ENCODE results near the gene NVL. TPM values are rescaled to one million over a fixed set of nuclear protein-coding genes. Genes with fewer than 3 reads are reported as not detected.
A peak's percentile ranks its signal among the peaks of the same experiment; 100 is the strongest.

Gene NVL
- total RNA-seq, 2 donors from 2014 or later = 42.4 TPM

DNA sequence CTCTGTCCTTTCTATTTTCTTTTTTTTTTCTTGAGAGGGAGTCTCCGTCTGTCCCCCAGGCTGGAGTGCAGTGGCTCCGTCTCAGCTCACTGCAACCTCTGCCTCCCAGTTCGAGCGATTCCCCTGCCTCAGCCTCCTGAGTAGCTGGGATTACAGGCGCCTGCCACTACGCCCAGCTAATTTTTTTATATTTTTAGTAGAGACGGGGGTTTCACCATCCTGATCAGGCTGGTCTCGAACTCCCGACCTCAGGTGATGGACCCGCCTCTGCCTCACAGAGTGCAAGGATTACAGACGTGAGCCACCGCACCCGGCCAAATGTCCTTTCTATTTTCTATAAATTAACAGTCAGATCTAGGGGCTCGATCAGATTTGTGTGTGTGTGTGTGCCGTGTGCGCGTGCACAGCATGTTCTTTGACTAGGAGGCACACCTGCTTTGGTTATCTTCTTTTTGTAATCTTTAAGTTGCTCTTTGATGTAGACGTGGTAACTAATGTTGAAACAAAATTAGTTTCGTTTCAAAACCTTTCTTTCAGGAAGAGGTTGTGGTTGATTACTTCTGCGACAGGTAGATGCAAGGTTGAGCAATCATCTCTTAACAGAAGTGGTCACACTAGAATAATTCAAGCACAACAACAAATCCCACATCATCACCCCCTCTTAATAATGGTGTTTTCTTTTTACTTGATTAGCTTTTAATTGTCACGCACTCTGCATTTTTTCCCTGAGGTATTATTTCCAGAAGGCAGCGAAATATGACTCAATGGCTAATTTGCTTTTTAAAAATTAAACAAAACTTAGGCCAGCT lies 147.7 kb downstream of the NVL start:
- peaks cover 11% of the 10 kb centered on the region for H3K4me1 Mint-ChIP-seq
- H3K4me3 Mint-ChIP-seq = peak overlapping the region; percentile 68
- peak overlapping the region; percentile 77 for H3K4me3 ChIP-seq (ENCODE audit: low read length)
- peaks cover 4% of the 10 kb centered on the region for H3K27me3 Mint-ChIP-seq (ENCODE audit: insufficient read depth)
- no peak for DNase-seq
- peaks cover 8% of the 10 kb centered on the region for H3K36me3 ChIP-seq (ENCODE audit: control insufficient read depth, insufficient read depth, low read length)
- H3K9me3 Mint-ChIP-seq = no peaks in the 10 kb centered on the region
- peak overlapping the region; percentile 70 for H3K27ac ChIP-seq (ENCODE audit: low read depth, low read length)
- 83 to 84% methylated on average over 15 to 22 of the region's 22 CpGs for whole genome bisulfite sequencing, 2 experiments (ENCODE audit: insufficient coverage in 1 of 2, insufficient read length in 1 of 2)
- no peaks in the 10 kb centered on the region for H3K9me3 ChIP-seq (ENCODE audit: control insufficient read depth, low read length)
- H3K36me3 Mint-ChIP-seq (ENCODE audit: low read depth) = peaks cover 13% of the 10 kb centered on the region
- H3K27ac Mint-ChIP-seq = peak overlapping the region; percentile 68
- TF ChIP-seq, protein P1, sequence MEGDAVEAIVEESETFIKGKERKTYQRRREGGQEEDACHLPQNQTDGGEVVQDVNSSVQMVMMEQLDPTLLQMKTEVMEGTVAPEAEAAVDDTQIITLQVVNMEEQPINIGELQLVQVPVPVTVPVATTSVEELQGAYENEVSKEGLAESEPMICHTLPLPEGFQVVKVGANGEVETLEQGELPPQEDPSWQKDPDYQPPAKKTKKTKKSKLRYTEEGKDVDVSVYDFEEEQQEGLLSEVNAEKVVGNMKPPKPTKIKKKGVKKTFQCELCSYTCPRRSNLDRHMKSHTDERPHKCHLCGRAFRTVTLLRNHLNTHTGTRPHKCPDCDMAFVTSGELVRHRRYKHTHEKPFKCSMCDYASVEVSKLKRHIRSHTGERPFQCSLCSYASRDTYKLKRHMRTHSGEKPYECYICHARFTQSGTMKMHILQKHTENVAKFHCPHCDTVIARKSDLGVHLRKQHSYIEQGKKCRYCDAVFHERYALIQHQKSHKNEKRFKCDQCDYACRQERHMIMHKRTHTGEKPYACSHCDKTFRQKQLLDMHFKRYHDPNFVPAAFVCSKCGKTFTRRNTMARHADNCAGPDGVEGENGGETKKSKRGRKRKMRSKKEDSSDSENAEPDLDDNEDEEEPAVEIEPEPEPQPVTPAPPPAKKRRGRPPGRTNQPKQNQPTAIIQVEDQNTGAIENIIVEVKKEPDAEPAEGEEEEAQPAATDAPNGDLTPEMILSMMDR (conservative IDR thresholded peaks at IDR 0.05) = no peak
- H3K9ac ChIP-seq (ENCODE audit: extremely low read depth, low read length, poor library complexity, severe bottlenecking) = peak overlapping the region; percentile 18
- H3K4me1 ChIP-seq (ENCODE audit: control insufficient read depth, insufficient read depth, low read length) = no peaks in the 10 kb centered on the region
- H3K27me3 ChIP-seq (ENCODE audit: control insufficient read depth, insufficient read depth, low read length, poor library complexity, severe bottlenecking) = no peaks in the 10 kb centered on the region

DNA sequence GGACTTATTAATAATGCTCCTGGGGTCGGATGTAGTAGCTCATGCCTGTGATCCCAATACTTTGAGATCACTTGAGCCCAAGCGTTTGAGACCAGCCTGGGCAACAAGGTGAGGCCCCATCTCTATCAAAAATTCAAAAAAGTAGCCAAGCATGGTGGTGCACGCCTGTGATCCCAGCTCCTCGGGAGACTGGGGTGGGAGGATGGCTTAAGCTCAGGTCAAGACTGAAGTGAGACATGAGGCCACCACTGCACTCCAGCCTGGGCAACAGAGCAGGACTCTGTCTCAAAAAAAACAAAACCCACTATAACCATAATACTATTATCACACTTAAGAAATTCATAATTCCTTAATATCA lies 148.5 kb downstream of the NVL start:
- Mint-ChIP-seq H3K27me3 (ENCODE audit: insufficient read depth) (peaks cover 5% of the 10 kb centered on the region), H3K9me3 (no peaks in the 10 kb centered on the region), H3K27ac (no peak overlapping the region), H3K4me3 (peak overlapping the region; percentile 68), H3K36me3 (ENCODE audit: low read depth) (peaks cover 7% of the 10 kb centered on the region), H3K4me1 (peaks cover 11% of the 10 kb centered on the region)
- Histone ChIP-seq H3K27ac (ENCODE audit: low read depth, low read length) (no peak overlapping the region), H3K9ac (ENCODE audit: extremely low read depth, low read length, poor library complexity, severe bottlenecking) (no peak overlapping the region), H3K4me1 (ENCODE audit: control insufficient read depth, insufficient read depth, low read length) (no peaks in the 10 kb centered on the region), H3K36me3 (ENCODE audit: control insufficient read depth, insufficient read depth, low read length) (peaks cover 7% of the 10 kb centered on the region), H3K27me3 (ENCODE audit: control insufficient read depth, insufficient read depth, low read length, poor library complexity, severe bottlenecking) (no peaks in the 10 kb centered on the region), H3K4me3 (ENCODE audit: low read length) (no peak overlapping the region), H3K9me3 (ENCODE audit: control insufficient read depth, low read length) (no peaks in the 10 kb centered on the region)
- WGBS, 2 experiments (ENCODE audit: insufficient coverage in 1 of 2, insufficient read length in 1 of 2) = 96 to 100% methylated on average over 4 of the region's 4 CpGs
- TF ChIP-seq, protein P1 (conservative IDR thresholded peaks at IDR 0.05) = no peak
- DNase-seq = no peak

DNA sequence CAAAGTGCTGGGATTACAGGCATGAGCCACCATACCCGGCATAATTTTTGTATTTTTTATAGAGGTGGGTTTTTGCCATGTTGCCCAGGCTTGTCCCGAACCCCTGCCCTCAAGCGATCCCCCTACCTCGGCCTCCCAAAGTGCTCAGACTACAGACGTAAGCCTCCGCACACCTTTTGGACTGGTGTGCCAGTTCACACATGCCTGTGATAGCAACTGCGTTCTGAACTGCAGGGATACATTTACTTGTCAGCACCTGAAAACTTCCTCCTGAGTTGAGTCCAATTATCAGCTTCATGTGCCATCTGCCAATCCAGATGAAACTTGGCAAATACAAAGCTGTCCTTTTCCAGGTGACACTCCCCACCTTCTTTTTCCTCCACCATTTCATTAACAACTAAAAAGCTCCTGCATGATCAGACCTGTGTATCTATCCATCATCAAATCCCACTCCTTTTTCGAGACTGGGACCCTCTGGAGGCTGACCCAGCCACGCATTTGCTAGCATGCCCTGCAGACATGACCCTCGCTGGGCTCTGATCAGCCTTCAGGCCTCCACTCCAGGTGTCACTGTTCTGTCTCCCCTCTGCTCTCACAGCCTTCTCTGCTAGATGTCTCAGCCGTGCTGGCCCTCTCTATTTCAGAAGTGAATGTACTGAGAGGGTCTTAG lies 149.1 kb downstream of the NVL start:
- Histone ChIP-seq H3K36me3 (ENCODE audit: control insufficient read depth, insufficient read depth, low read length) (peaks cover 3% of the 10 kb centered on the region), H3K9me3 (ENCODE audit: control insufficient read depth, low read length) (no peaks in the 10 kb centered on the region), H3K9ac (ENCODE audit: extremely low read depth, low read length, poor library complexity, severe bottlenecking) (no peak overlapping the region), H3K27ac (ENCODE audit: low read depth, low read length) (no peak overlapping the region), H3K27me3 (ENCODE audit: control insufficient read depth, insufficient read depth, low read length, poor library complexity, severe bottlenecking) (no peaks in the 10 kb centered on the region), H3K4me3 (ENCODE audit: low read length) (no peak overlapping the region), H3K4me1 (ENCODE audit: control insufficient read depth, insufficient read depth, low read length) (no peaks in the 10 kb centered on the region)
- peaks cover 8% of the 10 kb centered on the region for H3K27me3 Mint-ChIP-seq (ENCODE audit: insufficient read depth)
- DNase-seq = no peak
- peaks cover 7% of the 10 kb centered on the region for H3K36me3 Mint-ChIP-seq (ENCODE audit: low read depth)
- no peak overlapping the region for H3K4me3 Mint-ChIP-seq
- TF ChIP-seq, protein P1 (conservative IDR thresholded peaks at IDR 0.05) = no peak
- H3K4me1 Mint-ChIP-seq = peaks cover 11% of the 10 kb centered on the region
- H3K9me3 Mint-ChIP-seq = no peaks in the 10 kb centered on the region
- no peak overlapping the region for H3K27ac Mint-ChIP-seq
- WGBS, 2 experiments (ENCODE audit: insufficient coverage in 1 of 2, insufficient read length in 1 of 2) = 91 to 95% methylated on average over 8 to 11 of the region's 11 CpGs

Data from endodermal cell (in vitro differentiated cells).